Measurements from ENCODE around the gene ZNF93.
"Not testable (repeated sequence)": the region's sequence is repeated elsewhere in the genome, so short reads cannot be mapped to it uniquely, and the experiment has no call there.

Gene ZNF93
- long read RNA-seq, partial matches to known transcripts: 0 of 11 reads
- long read RNA-seq, other reads (novel, unspliced or antisense): 11 of 11 reads

DNA sequence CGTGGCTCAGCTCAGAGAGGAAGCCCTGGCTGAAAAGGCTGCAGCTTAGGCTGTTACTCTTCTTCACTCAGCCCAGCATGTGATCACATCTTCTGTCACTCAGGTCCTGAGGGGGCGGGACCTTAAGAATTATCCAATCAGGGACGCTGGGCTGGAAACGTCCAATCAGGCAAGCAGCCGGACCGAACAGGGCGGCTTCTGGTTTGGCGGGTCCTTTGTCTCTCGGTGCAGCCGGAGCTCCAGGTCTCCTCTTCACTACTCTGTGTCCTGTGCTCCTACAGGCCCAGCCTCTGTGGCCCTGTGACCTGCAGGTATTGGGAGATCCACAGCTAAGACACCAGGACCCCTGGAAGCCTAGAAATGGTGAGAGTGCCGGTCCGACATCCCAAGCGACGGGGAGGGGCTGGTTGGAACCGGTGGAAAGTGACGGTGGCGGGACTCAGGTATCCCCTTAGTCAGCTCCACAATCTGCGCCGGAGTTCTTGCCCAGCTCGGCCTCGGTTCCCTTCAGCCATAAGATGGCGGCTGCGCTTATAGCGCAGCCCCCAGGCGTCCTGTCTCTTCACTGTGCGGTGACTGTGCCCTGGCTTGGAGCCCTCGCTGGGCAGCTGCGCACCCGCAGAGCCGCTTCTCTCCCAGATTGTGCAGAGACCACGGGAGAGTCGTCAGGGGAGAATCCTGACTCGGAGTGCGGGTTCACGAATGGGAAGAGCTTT is at the start of gene ZNF93:
ZNF93 (plus strand) TSS at position 218 of the 716 bp plus-strand sequence; CDS start at position 361, 143 bp downstream.
- no peak within 1 kb of the TSS for H3K4me3 ChIP-seq (replicated peaks; ENCODE audit: insufficient read depth, low read length)
- peak within 1 kb of the TSS; percentile 83 for H3K27ac ChIP-seq (replicated peaks)
- TF ChIP-seq POLR2AphosphoS5 (IDR thresholded peaks at IDR 0.05; ENCODE audit: low read depth): peak; percentile 35; the same call in 1 of the 2 replicates
- no peak for TF ChIP-seq GABPA (IDR thresholded peaks at IDR 0.05; ENCODE audit: low read depth)
- DNase-seq (ENCODE audit: low read depth in 1 of 2, low spot score in 1 of 2): peak in 1 of 2 experiments; percentile 91
- no peaks in the 10 kb centered on the region for H3K27me3 ChIP-seq (ENCODE audit: insufficient read depth, poor library complexity, severe bottlenecking)

DNA sequence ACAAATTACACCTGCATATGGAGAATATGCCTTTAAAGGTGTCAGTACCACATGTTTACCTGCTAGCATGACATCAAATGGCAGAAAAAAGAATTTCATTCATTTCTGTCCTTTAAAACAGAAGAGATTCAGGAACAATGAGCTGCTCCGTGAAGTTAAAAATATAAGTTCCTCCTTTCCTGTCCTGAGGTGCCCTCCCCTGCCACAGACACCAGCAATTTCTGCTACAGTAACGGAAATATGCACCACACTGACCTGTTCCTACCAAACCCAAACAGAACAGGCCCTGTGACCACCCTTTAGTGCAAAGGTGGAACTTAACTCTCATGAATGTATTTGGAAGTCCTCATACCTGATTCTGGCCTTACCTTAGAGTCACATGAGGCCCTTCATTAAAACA is 49.0 kb upstream of the ZNF93 start:
- peak in 1 of 2 experiments; percentile 50 for DNase-seq (ENCODE audit: low read depth in 1 of 2, low spot score in 1 of 2)
- not testable (repeated sequence) for H3K4me3 ChIP-seq (replicated peaks; ENCODE audit: insufficient read depth, low read length); H3K27me3 ChIP-seq (ENCODE audit: insufficient read depth, poor library complexity, severe bottlenecking)
- H3K27ac ChIP-seq (replicated peaks): peak overlapping the region; percentile 54

GRCh38 chr19:19858751-19859150 is 42.0 kb upstream of the ZNF93 start:
- no peak for DNase-seq (ENCODE audit: low read depth in 1 of 2, low spot score in 1 of 2)
- TF ChIP-seq CTCF (IDR thresholded peaks at IDR 0.05; ENCODE audit: insufficient read depth, low read length): no peak
- TF ChIP-seq POLR2AphosphoS5 (IDR thresholded peaks at IDR 0.05; ENCODE audit: low read depth): no peak
- TF ChIP-seq, protein P1, sequence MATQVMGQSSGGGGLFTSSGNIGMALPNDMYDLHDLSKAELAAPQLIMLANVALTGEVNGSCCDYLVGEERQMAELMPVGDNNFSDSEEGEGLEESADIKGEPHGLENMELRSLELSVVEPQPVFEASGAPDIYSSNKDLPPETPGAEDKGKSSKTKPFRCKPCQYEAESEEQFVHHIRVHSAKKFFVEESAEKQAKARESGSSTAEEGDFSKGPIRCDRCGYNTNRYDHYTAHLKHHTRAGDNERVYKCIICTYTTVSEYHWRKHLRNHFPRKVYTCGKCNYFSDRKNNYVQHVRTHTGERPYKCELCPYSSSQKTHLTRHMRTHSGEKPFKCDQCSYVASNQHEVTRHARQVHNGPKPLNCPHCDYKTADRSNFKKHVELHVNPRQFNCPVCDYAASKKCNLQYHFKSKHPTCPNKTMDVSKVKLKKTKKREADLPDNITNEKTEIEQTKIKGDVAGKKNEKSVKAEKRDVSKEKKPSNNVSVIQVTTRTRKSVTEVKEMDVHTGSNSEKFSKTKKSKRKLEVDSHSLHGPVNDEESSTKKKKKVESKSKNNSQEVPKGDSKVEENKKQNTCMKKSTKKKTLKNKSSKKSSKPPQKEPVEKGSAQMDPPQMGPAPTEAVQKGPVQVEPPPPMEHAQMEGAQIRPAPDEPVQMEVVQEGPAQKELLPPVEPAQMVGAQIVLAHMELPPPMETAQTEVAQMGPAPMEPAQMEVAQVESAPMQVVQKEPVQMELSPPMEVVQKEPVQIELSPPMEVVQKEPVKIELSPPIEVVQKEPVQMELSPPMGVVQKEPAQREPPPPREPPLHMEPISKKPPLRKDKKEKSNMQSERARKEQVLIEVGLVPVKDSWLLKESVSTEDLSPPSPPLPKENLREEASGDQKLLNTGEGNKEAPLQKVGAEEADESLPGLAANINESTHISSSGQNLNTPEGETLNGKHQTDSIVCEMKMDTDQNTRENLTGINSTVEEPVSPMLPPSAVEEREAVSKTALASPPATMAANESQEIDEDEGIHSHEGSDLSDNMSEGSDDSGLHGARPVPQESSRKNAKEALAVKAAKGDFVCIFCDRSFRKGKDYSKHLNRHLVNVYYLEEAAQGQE (IDR thresholded peaks at IDR 0.05; ENCODE audit: insufficient replicate concordance, low read depth): no peak
- no peak for TF ChIP-seq GABPA (IDR thresholded peaks at IDR 0.05; ENCODE audit: low read depth)
- no peak for TF ChIP-seq SPI1 (IDR thresholded peaks at IDR 0.05; ENCODE audit: borderline replicate concordance, low read depth)
- Histone ChIP-seq H3K27ac (replicated peaks) (no peak overlapping the region), H3K27me3 (ENCODE audit: insufficient read depth, poor library complexity, severe bottlenecking) (no peaks in the 10 kb centered on the region), H3K4me3 (replicated peaks; ENCODE audit: insufficient read depth, low read length) (no peak overlapping the region)

DNA sequence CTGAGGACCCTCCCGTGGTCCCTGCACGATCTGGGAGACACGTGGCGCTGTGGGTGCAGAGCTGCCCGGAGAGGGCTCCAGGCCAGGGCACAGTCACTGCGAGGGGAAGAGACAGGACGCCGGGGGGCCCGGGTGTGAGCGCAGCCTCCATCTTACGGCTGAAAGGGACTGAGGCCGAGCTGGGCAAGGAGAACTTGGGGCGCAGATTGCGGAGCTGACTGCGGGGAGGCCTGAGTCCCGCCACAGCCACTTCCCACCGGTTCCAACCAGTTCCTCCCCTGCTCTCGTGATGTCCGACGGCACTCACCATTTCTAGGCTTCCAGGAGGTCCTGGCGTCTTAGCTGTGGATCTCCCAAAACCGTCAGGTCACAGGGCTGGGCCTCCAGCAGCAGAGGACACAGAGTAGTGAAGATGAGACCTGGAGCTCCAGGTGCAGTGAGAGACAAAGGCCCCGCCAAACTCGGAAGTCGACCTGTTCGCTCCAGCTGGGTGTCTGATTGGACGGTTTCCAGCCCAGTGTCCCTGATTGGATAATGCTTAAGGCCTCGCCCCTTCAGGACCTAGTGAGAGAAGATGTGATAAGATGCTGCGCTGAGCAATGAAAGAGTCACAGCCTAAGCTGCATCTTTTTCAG is 39.9 kb upstream of the ZNF93 start:
- TF ChIP-seq CTCF (IDR thresholded peaks at IDR 0.05; ENCODE audit: insufficient read depth, low read length) (no peak), SPI1 (IDR thresholded peaks at IDR 0.05; ENCODE audit: borderline replicate concordance, low read depth) (no peak), POLR2AphosphoS5 (IDR thresholded peaks at IDR 0.05; ENCODE audit: low read depth) (no peak), GABPA (IDR thresholded peaks at IDR 0.05; ENCODE audit: low read depth) (no peak)
- TF ChIP-seq, protein P1 (IDR thresholded peaks at IDR 0.05; ENCODE audit: insufficient replicate concordance, low read depth): no peak
- H3K27ac ChIP-seq (replicated peaks): no peak overlapping the region
- no peak for DNase-seq (ENCODE audit: low read depth in 1 of 2, low spot score in 1 of 2)
- H3K4me3 ChIP-seq (replicated peaks; ENCODE audit: insufficient read depth, low read length): no peak overlapping the region
- H3K27me3 ChIP-seq (ENCODE audit: insufficient read depth, poor library complexity, severe bottlenecking): no peaks in the 10 kb centered on the region

All from HL-60 (cell line).